ENCODE measurements around the gene MRPL46. TPM values are rescaled to one million over a fixed set of nuclear protein-coding genes. Genes with fewer than 3 reads are reported as not detected.

The MRPL46 gene
- total RNA-seq, 4 donors from 2014 or later: 36.2 to 48.9 (median 44.6) TPM

DNA sequence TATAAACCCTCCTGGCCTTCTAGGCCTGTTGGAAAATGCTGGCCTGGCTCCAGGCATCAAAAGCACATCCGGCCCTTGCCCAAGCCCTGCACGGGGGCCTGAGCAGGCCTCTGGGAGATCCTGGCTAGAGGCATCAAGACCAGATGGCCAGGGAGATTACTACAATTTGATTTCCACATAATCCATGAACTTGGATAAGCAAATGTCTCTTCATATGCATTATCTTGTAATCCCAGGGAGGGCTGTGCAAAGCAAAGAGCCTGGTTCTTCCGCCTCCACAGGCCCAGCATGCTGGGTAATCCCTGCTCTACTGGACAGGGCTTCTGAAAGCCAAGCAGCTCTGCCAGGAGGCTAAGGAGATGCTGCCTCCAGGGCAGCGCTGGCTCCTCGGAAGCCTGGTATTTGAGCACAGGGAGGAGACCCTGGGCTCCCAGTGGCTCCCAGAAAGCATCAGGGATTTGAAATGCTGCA lies 18.2 kb downstream of the MRPL46 start:
- DNase-seq (no peak), ATAC-seq (no peak)
- in situ Hi-C loops (cut with MboI; ENCODE audit: low sequenced_read_pairs in 4 of 4): no loop called here
- Histone ChIP-seq H3K4me3 (no peak overlapping the region), H3K27me3 (no peaks in the 10 kb centered on the region), H3K36me3 (no peaks in the 10 kb centered on the region), H3K9me3 (no peaks in the 10 kb centered on the region), H3K4me1 (no peaks in the 10 kb centered on the region), H3K27ac (no peak overlapping the region)
- no peak for TF ChIP-seq POLR2A (IDR thresholded peaks at IDR 0.05)
- TF ChIP-seq, protein P1, sequence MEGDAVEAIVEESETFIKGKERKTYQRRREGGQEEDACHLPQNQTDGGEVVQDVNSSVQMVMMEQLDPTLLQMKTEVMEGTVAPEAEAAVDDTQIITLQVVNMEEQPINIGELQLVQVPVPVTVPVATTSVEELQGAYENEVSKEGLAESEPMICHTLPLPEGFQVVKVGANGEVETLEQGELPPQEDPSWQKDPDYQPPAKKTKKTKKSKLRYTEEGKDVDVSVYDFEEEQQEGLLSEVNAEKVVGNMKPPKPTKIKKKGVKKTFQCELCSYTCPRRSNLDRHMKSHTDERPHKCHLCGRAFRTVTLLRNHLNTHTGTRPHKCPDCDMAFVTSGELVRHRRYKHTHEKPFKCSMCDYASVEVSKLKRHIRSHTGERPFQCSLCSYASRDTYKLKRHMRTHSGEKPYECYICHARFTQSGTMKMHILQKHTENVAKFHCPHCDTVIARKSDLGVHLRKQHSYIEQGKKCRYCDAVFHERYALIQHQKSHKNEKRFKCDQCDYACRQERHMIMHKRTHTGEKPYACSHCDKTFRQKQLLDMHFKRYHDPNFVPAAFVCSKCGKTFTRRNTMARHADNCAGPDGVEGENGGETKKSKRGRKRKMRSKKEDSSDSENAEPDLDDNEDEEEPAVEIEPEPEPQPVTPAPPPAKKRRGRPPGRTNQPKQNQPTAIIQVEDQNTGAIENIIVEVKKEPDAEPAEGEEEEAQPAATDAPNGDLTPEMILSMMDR (IDR thresholded peaks at IDR 0.05 in 4 of 5, conservative IDR thresholded peaks at IDR 0.05 in 1 of 5): no peak
- intact Hi-C loops (cut with DNase I; ENCODE audit: low total_unique reads): no loop called here

DNA sequence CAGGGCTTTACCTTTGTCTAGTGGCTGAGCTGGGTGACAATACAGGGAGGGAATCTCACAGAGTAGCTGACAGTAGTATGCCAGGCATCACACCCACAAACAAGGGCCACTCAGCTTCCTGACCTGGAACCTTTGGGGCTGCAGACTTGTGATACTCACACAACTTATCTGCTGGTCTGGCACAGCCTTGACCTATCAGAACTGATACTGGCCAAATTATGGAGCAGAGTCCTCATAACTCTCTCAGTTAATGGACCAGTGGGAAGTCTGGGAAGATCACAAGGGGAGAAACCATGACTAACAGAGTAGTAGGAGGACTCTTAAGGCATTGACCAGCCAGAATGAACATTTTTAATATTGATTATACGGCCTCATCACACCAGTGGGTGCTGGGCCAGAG lies 19.4 kb downstream of the MRPL46 start:
- TF ChIP-seq, protein P1 (IDR thresholded peaks at IDR 0.05 in 4 of 5, conservative IDR thresholded peaks at IDR 0.05 in 1 of 5): no peak
- no peak for TF ChIP-seq POLR2A (IDR thresholded peaks at IDR 0.05)
- H3K27ac ChIP-seq: no peak overlapping the region
- H3K36me3 ChIP-seq: no peaks in the 10 kb centered on the region
- no peak overlapping the region for H3K4me3 ChIP-seq
- intact Hi-C loops (cut with DNase I; ENCODE audit: low total_unique reads): no loop called here
- DNase-seq (no peak), ATAC-seq (no peak)
- no peaks in the 10 kb centered on the region for H3K4me1 ChIP-seq
- in situ Hi-C loops (cut with MboI; ENCODE audit: low sequenced_read_pairs in 4 of 4): no loop called here
- H3K27me3 ChIP-seq: no peaks in the 10 kb centered on the region
- H3K9me3 ChIP-seq: no peaks in the 10 kb centered on the region

DNA sequence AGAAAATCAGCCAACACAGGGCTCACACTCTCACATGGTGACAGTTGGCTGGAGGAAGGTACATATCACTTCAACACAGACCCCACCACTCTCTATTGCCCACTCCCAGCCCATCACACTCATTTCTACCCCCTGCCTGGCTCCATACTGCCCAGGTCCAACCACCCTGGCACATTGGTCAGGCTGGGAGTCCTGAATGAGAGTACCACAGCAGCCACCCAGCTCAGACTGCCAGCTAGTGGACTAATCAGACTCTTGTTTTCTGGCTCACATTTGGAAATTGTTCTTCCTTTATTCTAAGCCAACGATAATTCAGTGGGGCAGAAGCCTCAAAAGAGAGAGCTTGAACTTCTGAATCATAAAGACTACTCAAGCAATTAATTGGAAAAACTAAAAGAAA lies 20.0 kb downstream of the MRPL46 start:
- intact Hi-C loops (cut with DNase I; ENCODE audit: low total_unique reads): no loop called here
- no peak for ATAC-seq

DNA sequence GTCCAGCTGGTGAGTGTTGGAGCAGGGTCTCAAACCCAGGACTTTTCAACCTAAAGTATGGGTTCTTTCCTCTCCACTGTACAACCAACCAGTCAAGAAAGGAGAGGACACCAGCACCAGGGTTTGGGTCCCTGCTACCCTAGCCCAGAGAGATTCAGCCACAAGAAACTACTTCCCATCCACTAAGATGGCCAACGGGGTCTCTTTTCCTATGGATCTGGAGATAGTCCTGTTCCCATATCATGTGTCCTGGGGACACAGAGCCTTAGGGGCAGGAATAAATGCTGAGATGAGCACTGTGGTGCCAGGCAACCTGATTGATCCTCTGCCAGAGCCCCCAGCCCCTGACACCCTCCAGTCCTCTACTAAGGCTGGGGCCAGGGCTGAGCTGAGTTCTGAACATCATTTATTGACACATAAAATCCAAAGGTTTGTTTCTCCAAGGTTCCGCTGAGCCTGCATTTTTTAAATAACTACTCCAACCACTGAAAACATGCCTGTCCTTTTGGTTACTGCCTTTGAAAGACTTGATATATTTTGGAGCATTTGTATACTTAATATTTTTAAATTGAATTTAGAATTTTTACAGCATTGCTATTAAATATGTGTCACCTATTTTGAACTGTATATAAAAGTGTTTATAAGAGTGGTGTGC lies 26.0 kb downstream of the MRPL46 start:
- Histone ChIP-seq H3K4me3 (no peak overlapping the region), H3K4me1 (no peaks in the 10 kb centered on the region), H3K9me3 (no peaks in the 10 kb centered on the region), H3K36me3 (no peaks in the 10 kb centered on the region), H3K27ac (no peak overlapping the region), H3K27me3 (peaks cover 0 to 12% (median 0%) of the 10 kb centered on the region in 3 donors)
- TF ChIP-seq, protein P1 (IDR thresholded peaks at IDR 0.05 in 4 of 5, conservative IDR thresholded peaks at IDR 0.05 in 1 of 5): no peak
- TF ChIP-seq POLR2A (IDR thresholded peaks at IDR 0.05): no peak
- intact Hi-C loops (cut with DNase I; ENCODE audit: low total_unique reads) (no loop called here), in situ Hi-C loops (cut with MboI; ENCODE audit: low sequenced_read_pairs in 4 of 4) (no loop called here)
- no peak for ATAC-seq
- no peak for DNase-seq

More for the DNA sequence above, 20.0 kb downstream of the MRPL46 start:
- Histone ChIP-seq H3K4me1 (no peaks in the 10 kb centered on the region), H3K4me3 (no peak overlapping the region), H3K36me3 (no peaks in the 10 kb centered on the region), H3K27me3 (no peaks in the 10 kb centered on the region), H3K27ac (no peak overlapping the region), H3K9me3 (no peaks in the 10 kb centered on the region)
- in situ Hi-C loops (cut with MboI; ENCODE audit: low sequenced_read_pairs in 4 of 4): no loop called here
- DNase-seq: no peak
- TF ChIP-seq, protein P1 (IDR thresholded peaks at IDR 0.05 in 4 of 5, conservative IDR thresholded peaks at IDR 0.05 in 1 of 5): no peak
- no peak for TF ChIP-seq POLR2A (IDR thresholded peaks at IDR 0.05)

DNA sequence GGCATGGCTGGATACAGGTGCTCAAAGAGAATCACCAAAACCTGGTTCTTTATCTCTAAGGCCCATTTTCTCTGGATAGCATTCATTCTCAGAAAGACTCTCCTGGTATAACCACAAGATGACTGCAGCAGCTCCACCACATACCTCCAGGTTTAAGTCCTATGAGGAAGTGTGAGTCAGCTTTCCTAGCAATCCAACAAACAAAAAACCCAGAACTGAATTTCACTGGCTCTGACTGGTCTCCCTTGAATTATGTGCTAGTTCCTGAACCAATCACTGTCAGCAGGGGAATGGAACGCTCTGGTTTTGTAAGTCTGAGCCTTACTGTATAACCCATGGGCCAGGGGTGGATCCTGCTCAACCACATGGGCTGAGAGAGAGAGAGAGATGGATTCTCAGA lies 27.2 kb downstream of the MRPL46 start:
- ATAC-seq (no peak), DNase-seq (no peak)
- intact Hi-C loops (cut with DNase I; ENCODE audit: low total_unique reads) (no loop called here), in situ Hi-C loops (cut with MboI; ENCODE audit: low sequenced_read_pairs in 4 of 4) (no loop called here)
- Histone ChIP-seq H3K36me3 (no peaks in the 10 kb centered on the region), H3K4me3 (no peak overlapping the region), H3K27me3 (peaks cover 0 to 12% (median 0%) of the 10 kb centered on the region in 3 donors), H3K9me3 (no peaks in the 10 kb centered on the region), H3K27ac (no peak overlapping the region), H3K4me1 (no peaks in the 10 kb centered on the region)
- TF ChIP-seq, protein P1 (IDR thresholded peaks at IDR 0.05 in 4 of 5, conservative IDR thresholded peaks at IDR 0.05 in 1 of 5): no peak
- TF ChIP-seq POLR2A (IDR thresholded peaks at IDR 0.05): no peak

Measured in gastrocnemius medialis (tissue), 4 donors.